ENCODE results near the gene AUP1. TPM values are rescaled to one million over a fixed set of nuclear protein-coding genes. Genes with fewer than 3 reads are reported as not detected.

AUP1 gene
- total RNA-seq, 1 experiment from 2014 or later, result 91.5 TPM

DNA sequence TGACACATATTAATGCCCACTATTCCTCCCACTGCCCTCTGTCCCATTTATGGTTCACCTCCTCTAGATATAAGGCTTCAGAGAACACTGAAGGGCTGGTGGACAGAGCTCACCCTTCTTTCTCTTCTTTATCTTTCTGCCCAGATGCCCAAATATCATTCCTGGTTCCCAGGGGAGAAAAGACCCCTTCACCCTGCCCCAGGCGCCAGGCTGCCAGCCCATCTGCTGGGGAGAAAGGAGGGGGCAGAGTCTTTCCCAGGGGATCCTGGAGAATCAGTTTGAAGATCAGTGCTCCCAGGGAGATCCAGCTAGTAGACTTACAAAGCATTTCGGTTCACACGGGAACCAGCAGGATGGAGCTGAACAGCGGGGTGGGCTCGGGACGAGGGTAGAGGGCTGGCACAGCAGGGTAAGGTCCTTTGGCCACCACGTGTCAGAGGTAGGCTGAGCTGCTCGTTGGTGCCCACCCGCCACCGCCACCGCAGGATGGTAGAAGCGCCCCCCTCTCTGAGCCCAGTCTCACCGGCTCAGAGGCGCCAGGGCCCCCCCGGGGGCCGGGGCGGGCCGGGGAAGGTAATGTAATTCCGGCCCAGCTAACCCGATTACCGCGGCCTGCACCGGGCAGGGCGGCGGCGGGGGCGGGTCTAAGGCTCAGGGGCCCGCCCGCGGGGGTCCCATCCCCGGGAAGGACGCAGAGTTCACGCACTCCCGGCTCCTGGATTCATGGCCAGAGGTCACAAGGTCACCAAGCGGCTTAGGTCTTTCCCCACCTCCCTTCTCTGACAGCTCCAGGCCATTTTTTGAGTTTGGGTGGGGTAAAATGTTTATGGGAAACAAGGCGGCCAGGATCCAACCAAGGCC lies 16.5 kb downstream of the AUP1 start:
- Histone ChIP-seq H3K4me1 (ENCODE audit: insufficient read depth, low read length) (no peaks in the 10 kb centered on the region), H2BK12ac (ENCODE audit: insufficient read length, low read depth, low read length) (no peak overlapping the region), H4K5ac (ENCODE audit: insufficient read length, low read depth, low read length) (no peak overlapping the region), H4K8ac (replicated peaks; ENCODE audit: insufficient read length, low read depth, low read length) (no peak overlapping the region), H2AK5ac (ENCODE audit: insufficient read length, low read length) (no peak overlapping the region), H3K27ac (ENCODE audit: insufficient read length, low read depth, low read length) (no peak overlapping the region), H2BK20ac (ENCODE audit: low read depth, low read length, poor library complexity, severe bottlenecking) (no peak overlapping the region), H3K23me2 (ENCODE audit: insufficient read length, low read depth, low read length, poor library complexity, severe bottlenecking) (peaks cover 23% of the 10 kb centered on the region), H3T11ph (ENCODE audit: low read length) (no peak overlapping the region), H3K79me1 (ENCODE audit: insufficient read depth, low read depth, low read length, poor library complexity, severe bottlenecking) (no peaks in the 10 kb centered on the region), H4K20me1 (ENCODE audit: control insufficient read depth, insufficient read depth, insufficient read length) (no peaks in the 10 kb centered on the region), H2BK15ac (ENCODE audit: low read depth, low read length) (no peak overlapping the region), H3K79me2 (ENCODE audit: insufficient read depth, low read length) (no peaks in the 10 kb centered on the region), H3K18ac (ENCODE audit: insufficient read length, low read depth, low read length) (no peak overlapping the region), H4K91ac (ENCODE audit: insufficient read length, low read depth, low read length) (no peak overlapping the region), H3K4me2 (ENCODE audit: insufficient read depth, insufficient read length, low read length) (peak overlapping the region; percentile 49), H2AFZ (ENCODE audit: low read length) (no peak overlapping the region), H3K14ac (ENCODE audit: insufficient read depth, low read length) (no peak overlapping the region; the same call in 1 of the 2 replicates), H3K23ac (ENCODE audit: insufficient read length, low read depth, low read length) (no peak overlapping the region), H3K9ac (ENCODE audit: extremely low read depth, insufficient read length, low read length) (no peak overlapping the region), H3K9me3 (ENCODE audit: control insufficient read depth, low read depth, low read length) (no peaks in the 10 kb centered on the region), H3K4ac (ENCODE audit: low read depth, low read length) (no peak overlapping the region), H2BK120ac (ENCODE audit: low read depth, low read length, poor library complexity, severe bottlenecking) (no peak overlapping the region), H2BK5ac (ENCODE audit: insufficient read length, low read length) (no peak overlapping the region), H3K56ac (ENCODE audit: insufficient read length, low read depth, low read length) (no peak overlapping the region), H3K27me3 (ENCODE audit: insufficient read depth, low read length) (peaks cover 76% of the 10 kb centered on the region)
- TF ChIP-seq, protein P1, sequence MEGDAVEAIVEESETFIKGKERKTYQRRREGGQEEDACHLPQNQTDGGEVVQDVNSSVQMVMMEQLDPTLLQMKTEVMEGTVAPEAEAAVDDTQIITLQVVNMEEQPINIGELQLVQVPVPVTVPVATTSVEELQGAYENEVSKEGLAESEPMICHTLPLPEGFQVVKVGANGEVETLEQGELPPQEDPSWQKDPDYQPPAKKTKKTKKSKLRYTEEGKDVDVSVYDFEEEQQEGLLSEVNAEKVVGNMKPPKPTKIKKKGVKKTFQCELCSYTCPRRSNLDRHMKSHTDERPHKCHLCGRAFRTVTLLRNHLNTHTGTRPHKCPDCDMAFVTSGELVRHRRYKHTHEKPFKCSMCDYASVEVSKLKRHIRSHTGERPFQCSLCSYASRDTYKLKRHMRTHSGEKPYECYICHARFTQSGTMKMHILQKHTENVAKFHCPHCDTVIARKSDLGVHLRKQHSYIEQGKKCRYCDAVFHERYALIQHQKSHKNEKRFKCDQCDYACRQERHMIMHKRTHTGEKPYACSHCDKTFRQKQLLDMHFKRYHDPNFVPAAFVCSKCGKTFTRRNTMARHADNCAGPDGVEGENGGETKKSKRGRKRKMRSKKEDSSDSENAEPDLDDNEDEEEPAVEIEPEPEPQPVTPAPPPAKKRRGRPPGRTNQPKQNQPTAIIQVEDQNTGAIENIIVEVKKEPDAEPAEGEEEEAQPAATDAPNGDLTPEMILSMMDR (conservative IDR thresholded peaks at IDR 0.05), result no peak
- Mint-ChIP-seq H3K36me3 (ENCODE audit: insufficient read depth in 1 of 3, low read depth in 3 of 3) (peaks cover 5 to 8% (median 6%) of the 10 kb centered on the region in 3 experiments; a peak in 6 of 7 replicates), H3K4me3 (peak overlapping the region; percentile 34 to 74), H3K9me3 (peaks cover 13 to 17% of the 10 kb centered on the region in 2 experiments), H3K27me3 (ENCODE audit: low read depth) (peaks cover 94% of the 10 kb centered on the region), H3K27ac (no peak overlapping the region), H3K4me1 (peaks cover 20 to 23% of the 10 kb centered on the region in 2 experiments)
- no CpG with 5 or more reads among the region's 36 CpGs for WGBS (ENCODE audit: extremely low coverage, insufficient read length, low lambda C conversion rate)
- no peak for DNase-seq

All from H9 (cell line).